A549 (cell line): Measurements from ENCODE around the gene TNC.

Experiments used
- BHLHE40 ChIP-seq: IDR thresholded peaks from 2 replicates; pipeline ENCODE4 v1.6.1; 2012; ENCODE audit warnings: low read depth, low read length, inconsistent platforms
- CEBPB ChIP-seq, 2 experiments: fragments of >200 bp in 1 of 2; sonication (Bioruptor Twin) in 1 of 2; formaldehyde crosslinking in 1 of 2; IDR thresholded peaks; 2 replicates each; pipeline ENCODE4 v1.6.1; 2012 to 2016
- CHD2 ChIP-seq: fragments of 150-350 bp; IDR thresholded peaks from 2 replicates; pipeline ENCODE4 v1.6.1; 2014; ENCODE audit warnings: low read length; ENCODE audit not compliant: partially characterized antibody
- JUN ChIP-seq, 2 experiments: fragments of >200 bp; sonication (Bioruptor Twin); formaldehyde crosslinking; IDR thresholded peaks; 2 replicates in 1 of 2; 3 replicates in 1 of 2; pipeline ENCODE4 v1.6.1; 2016 to 2017
- KDM1A ChIP-seq: fragments of 200-600 bp; sonication (generic); IDR thresholded peaks from 2 replicates; pipeline ENCODE4 v1.6.1; 2016; ENCODE audit warnings: low read depth, mild to moderate bottlenecking
- MAX ChIP-seq: IDR thresholded peaks from 2 replicates; pipeline ENCODE4 v1.6.1; 2012
- PHF8 ChIP-seq: fragments of 200-600 bp; sonication (generic); IDR thresholded peaks from 2 replicates; pipeline ENCODE4 v1.6.1; 2016; ENCODE audit warnings: low read depth, mild to moderate bottlenecking, antibody characterized with exemption, moderate library complexity, borderline replicate concordance
- POLR2A ChIP-seq: IDR thresholded peaks from 2 replicates; pipeline ENCODE4 v1.6.1; 2012; ENCODE audit warnings: mild to moderate bottlenecking, low read length
- RAD21 ChIP-seq, 2 experiments: fragments of >200 bp in 1 of 2; sonication (Bioruptor Twin) in 1 of 2; formaldehyde crosslinking in 1 of 2; IDR thresholded peaks in 1 of 2; conservative IDR thresholded peaks in 1 of 2; 2 replicates in 1 of 2; 3 replicates in 1 of 2; pipeline ENCODE4 v1.6.1; 2012 to 2018; ENCODE audit warnings: inconsistent platforms in 1 of 2
- TF ChIP-seq, protein P1 (sequence below): fragments of >200 bp; sonication (Bioruptor Twin); formaldehyde crosslinking; IDR thresholded peaks from 3 replicates; pipeline ENCODE4 v1.5.1; 2016

- TF ChIP-seq, protein P1, sequence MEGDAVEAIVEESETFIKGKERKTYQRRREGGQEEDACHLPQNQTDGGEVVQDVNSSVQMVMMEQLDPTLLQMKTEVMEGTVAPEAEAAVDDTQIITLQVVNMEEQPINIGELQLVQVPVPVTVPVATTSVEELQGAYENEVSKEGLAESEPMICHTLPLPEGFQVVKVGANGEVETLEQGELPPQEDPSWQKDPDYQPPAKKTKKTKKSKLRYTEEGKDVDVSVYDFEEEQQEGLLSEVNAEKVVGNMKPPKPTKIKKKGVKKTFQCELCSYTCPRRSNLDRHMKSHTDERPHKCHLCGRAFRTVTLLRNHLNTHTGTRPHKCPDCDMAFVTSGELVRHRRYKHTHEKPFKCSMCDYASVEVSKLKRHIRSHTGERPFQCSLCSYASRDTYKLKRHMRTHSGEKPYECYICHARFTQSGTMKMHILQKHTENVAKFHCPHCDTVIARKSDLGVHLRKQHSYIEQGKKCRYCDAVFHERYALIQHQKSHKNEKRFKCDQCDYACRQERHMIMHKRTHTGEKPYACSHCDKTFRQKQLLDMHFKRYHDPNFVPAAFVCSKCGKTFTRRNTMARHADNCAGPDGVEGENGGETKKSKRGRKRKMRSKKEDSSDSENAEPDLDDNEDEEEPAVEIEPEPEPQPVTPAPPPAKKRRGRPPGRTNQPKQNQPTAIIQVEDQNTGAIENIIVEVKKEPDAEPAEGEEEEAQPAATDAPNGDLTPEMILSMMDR: no peak
- no peak for TF ChIP-seq POLR2A
- no peak for TF ChIP-seq JUN (IDR thresholded peaks at IDR 0.05)
- no peak for TF ChIP-seq CEBPB (IDR thresholded peaks at IDR 0.05)
- no peak for TF ChIP-seq MAX
- no peak for TF ChIP-seq PHF8
- TF ChIP-seq RAD21 (conservative IDR thresholded peaks at IDR 0.05 in 1 of 2, IDR thresholded peaks at IDR 0.05 in 1 of 2): no peak
- TF ChIP-seq KDM1A: no peak
- no peak for TF ChIP-seq BHLHE40
- no peak for TF ChIP-seq CHD2
Observed at GRCh38 chr9:115063058-115063845, 54.7 kb downstream of the TNC start.
